Measurements from ENCODE around the gene SPDYA.

- no peak for TF ChIP-seq POLR2A (IDR thresholded peaks at IDR 0.05)
- no peak for TF ChIP-seq CTCF (IDR thresholded peaks at IDR 0.05)
Measured at GRCh38 chr2:28895189-28895893, 84.7 kb downstream of the SPDYA start.

All from suprapubic skin (tissue), 3 donors.